ENCODE results near the gene SORD. TPM values are rescaled to one million over a fixed set of nuclear protein-coding genes. Genes with fewer than 3 reads are reported as not detected.
"Not testable (repeated sequence)": the region's sequence is repeated elsewhere in the genome, so short reads cannot be mapped to it uniquely, and the experiment has no call there.

The SORD gene
- total RNA-seq, 1 donor from 2014 or later = 3.6 TPM

DNA sequence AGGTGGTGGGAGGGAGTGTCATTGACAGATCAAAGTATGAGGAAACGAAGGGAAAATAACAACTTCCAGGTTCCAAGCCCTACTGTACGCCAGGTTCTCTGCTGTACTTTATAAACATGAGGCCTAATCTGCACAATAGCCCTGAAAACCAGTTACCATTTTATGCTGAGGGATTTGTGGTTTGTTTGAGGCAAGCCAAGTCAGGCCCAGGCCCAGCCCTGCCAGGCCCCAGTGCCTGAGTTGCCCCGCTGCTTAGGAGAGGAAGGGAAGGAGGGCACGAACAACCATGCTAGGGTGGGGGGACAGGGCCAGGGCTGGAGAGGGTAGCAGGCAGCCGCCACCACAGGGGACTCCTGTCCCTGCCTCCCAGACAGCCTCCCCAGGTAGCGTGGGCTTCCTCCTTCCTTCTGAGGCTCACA, 47.0 kb downstream of the SORD start:
- not testable (repeated sequence) for DNase-seq

DNA sequence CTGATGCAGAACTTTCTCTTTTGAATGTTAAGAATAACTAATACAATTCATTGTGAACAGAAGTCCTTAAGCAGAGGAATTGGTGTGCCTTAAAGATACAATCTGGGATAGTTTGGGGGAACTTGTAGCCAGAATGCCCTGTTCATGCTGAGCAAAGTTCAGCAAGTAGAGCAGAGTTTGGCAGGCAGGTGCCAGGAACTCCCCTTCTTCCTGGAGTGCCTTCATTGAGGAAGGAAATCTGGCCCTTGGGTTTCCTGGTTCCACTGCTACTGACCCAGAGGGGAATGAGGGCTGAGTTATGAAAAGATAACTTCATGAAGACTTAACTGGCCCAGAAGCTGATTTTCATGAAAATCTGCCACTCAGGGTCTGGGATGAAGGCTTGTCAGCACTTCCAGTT, 50.6 kb downstream of the SORD start:
- DNase-seq = not testable (repeated sequence)

- not testable (repeated sequence) for DNase-seq
Observed at GRCh38 chr15:45075440-45076320, 52.7 kb downstream of the SORD start.

DNA sequence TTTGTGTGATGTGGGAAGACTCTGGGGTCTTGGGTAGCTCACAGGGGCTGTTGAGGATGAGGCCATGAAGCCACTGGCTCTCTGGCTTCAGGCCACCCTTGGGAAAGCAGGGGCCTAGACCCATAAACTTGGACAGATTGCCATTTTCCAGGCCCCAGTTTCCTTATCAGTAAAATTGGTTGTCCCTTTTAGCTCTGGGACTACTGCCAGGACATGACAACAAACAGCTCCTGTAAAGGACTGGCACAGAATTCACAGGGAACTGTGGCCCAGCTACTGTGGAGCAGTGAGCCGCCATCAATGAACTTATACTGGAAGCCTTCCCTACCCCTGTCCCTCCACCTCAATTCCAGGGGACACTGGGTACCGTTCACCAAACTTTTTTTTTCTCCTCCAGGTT, 54.4 kb downstream of the SORD start:
- DNase-seq = peak; percentile 7

DNA sequence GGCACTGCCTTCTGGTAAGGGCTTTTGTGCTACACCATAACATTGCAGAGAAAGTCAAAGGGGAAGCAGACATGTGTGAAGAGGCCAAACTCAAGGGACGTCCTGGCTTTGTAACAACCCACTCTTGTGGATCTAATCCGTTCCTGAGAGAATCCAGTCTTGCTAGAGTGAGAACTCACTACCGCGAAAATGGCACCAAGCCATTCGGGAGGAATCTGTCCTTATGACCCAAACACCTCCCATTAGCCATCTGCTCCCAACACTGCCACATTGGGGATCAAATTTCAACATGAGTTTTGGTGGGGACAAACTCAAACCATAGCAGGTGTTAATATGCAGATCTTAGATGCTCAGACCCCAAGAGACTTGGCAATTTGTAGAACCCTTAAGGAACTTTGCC, 56.2 kb downstream of the SORD start:
- DNase-seq = not testable (repeated sequence)

- not testable (repeated sequence) for DNase-seq
Observed at GRCh38 chr15:45079628-45080246, 56.7 kb downstream of the SORD start.

DNA sequence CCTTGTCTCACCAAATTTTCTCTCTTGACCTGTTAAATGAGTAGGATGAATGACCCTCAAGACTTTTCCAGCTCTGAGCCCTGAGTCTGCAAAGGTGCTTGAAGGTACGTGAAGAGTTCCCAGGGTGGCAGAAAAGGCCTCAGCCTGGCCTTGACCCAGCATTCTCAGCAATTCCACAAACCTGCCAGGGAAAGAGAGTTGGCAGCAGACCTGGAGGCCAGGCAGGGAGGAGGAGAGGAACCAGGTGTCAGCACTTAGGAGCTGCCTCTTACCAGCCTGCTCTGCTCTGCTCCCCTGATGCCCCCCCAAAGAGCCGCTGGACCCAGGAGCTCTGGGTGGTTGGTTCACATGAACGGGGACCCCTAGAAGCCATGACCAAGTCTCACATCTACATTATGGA, 57.6 kb downstream of the SORD start:
- not testable (repeated sequence) for DNase-seq

DNA sequence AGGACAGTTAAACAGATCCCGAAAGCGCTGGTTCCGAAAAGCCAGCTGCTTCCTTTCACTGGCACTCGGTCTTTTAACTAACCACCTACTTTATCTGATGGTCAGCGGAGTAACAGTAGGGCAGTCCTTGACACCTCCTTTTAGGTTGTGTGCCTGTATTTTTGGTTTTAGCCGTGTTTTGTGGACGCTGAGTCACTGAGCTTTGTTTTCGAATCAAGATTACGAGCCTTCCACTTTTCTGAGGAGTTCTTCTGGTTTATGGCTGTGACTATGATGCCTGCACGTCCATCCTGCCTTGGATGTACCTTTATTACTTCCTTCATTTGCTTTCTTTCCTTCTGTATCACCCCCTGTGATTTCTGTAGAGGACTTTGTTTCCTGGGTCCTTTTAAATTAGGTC, 59.4 kb downstream of the SORD start:
- not testable (repeated sequence) for DNase-seq

- DNase-seq = no peak
Observed at GRCh38 chr15:45083223-45083622, 60.2 kb downstream of the SORD start.

GRCh38 chr15:45084163-45084562, 61.2 kb downstream of the SORD start:
- DNase-seq = no peak

DNA sequence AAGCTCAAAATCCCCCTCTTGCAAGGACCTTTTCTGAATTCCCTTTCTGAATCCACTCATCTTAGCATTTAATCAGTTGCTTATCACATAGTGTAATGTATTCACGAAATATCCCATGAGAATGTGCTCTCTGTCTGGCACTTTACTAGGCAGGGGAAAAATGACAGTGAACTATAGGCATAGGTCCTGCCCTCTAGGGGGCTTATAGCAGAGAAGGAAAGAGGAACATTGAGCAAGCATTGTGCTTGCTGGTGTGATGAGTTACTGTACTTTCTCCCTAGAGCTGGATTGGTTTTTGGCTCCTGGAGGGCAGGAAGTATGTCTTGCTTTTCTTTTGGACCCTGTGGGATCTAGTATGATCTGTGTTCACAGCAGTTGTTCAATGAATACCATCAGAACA, 64.5 kb downstream of the SORD start:
- DNase-seq = no peak

DNA sequence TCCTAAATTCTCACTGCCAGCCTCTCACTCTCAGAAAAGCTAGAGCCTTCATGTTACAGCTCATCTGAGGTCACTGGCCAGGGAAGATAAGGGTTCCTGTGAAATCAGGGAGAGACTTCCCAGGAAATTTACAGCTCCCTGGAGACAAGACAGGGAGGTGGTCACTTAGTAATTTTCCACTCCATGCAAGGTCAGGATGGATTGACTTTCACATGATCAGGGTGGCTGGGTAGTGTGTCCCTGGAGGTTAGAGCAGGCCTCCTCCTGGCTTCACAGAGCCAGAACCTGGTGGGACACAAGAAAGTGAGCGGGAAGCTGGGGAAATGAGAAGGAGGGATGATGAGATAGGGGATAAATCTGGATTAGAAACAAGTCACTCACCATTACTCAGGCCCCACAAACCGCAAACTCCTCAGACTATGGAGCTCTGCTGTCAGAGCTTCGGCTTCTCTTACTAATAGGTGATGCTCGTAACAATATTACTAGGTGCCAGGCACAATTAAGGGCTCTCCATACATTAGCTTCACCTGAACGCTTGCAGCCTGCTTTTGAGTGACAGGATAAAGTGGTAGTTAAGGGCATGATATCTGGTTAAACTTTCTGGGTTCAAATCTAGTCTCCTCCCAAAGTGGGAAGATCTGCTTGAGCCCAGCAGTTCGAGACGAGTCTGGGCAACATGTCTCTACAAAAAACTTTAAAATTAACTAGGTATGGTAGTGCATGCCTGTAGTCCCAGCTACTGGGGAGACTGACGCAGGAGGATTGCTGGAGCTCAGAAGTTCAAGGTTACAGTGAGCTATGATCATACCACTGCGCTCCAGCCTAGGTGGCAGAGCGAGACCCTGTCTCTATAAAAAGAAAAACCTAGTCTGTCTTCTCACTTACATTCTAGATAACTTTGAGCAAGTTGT, 66.1 kb downstream of the SORD start:
- no peak for DNase-seq

DNA sequence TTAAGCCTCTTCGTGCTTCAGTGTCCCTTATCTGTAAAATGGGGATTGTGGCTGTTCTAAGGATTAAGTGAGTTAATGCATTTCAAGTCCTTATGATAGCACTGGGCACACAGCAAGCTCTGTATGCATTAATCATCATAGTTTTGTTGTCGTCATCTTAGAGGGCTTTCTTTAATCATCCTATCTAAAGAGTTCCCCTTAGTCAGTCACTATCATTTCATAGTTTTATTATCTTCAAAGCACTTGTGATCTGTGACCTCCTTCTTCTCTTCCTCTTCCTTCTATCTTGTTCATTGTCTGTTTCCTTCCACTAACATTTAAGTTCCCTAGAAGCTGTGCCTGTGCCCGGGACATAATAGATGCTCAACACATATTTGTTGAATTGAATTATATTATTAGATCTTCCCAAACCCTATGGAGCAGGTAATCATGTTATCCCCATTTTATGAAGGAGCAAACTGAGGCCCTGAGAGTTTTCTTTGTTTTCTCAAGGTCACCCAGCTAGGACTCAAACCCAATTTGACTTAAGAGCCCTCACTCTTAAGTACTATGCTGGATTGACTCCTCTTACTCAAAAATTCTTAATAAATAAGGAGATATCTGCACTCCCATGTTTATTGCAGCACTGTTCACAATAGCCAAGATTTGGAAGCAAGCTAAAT, 66.8 kb downstream of the SORD start:
- no peak for DNase-seq

DNA sequence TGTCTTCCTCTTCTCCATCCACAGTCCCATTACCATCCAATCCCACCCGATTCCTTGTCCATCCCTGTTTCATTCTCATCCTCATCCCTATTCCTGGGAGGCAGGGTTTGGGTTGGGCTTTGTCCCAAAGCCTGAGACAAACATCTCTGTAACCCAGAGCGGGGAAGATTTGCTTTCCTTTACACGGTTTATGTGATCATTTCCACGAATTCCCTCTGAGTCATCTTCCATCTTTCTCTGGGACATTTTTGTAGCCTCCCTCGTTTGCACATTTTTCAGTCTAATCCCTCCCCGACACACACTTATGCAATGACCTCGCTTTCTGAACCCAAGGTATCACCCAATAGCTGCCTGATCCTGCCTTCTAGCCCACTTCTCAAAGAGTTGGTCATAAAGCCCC, 68.2 kb downstream of the SORD start:
- DNase-seq = no peak

DNA sequence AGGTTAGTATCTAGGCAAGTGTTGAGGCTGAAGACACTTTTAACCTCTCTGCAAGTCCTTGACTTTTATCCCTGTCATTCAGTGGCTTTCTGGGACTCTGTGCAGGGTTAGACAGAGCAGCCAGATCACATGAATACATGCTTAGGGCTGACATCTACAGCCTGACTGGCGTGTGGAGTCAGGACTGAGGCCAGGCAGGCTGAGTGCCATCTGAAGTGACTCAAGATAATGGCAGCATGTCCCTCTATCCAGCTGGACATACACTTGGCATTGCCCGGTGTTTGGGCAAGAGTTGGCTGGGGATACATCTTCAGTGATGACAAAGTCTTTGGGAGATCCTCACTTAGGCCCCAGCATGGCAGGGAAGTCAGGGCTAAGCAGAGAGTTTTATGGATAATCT, 68.6 kb downstream of the SORD start:
- no peak for DNase-seq

GRCh38 chr15:45093013-45093412, 70.0 kb downstream of the SORD start:
- DNase-seq = no peak

DNA sequence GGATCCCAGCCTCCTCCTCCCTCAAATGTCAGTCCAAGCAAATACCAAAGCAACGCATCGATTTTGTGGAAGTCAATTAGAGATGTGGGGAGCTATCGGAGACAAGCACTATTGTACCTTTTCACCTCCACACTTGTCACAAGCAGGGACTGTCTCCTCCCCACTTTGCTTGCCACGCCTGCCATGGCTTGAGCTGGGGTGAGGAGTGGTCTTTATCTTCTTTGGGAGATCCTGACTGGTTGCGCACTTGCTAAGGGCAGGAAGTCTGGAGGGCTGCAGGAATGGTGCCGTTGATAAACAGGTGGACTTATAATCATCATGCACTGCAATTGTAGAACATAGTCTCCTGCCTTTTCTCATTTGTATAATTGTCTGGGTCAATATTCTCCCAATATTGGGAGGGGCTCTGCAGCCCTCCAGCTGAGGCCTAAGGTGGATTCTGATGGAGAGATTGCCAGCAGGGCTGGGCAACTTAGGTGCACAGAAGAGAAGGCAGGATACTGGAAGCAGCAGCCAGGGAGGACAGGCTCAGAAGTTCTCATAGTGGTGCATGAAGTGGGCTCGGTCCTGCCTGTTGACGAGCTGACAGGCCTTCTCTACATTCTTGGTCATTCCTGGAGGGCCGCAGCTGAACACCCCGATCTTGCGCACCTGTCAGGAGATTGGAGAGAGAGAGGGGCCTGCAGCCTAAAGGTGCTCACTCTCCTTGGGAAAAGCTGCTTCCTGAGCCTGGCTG, 70.8 kb downstream of the SORD start:
- no peak for DNase-seq

GRCh38 chr15:45094358-45094730, 71.3 kb downstream of the SORD start:
- no peak for DNase-seq

DNA sequence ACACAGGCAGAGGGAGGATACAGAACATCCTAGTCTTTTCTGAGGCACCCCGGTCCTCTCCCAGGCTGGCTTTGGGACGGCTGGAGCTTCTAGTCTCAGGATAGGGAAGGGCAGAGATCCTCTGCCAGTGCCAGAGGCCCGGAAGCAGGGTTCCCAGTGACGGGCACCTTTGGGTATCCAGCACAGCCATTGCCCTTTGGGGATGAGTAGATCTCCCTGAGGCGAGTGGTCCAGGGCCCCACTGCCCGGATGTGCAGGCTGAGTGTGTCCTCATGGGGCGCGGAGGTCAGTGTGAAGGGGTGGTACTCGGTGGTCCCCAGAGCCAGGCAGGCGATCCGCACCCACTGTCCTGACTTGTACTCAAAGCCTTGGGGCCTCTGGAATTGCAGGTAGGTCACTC, 72.7 kb downstream of the SORD start:
- DNase-seq = no peak

DNA sequence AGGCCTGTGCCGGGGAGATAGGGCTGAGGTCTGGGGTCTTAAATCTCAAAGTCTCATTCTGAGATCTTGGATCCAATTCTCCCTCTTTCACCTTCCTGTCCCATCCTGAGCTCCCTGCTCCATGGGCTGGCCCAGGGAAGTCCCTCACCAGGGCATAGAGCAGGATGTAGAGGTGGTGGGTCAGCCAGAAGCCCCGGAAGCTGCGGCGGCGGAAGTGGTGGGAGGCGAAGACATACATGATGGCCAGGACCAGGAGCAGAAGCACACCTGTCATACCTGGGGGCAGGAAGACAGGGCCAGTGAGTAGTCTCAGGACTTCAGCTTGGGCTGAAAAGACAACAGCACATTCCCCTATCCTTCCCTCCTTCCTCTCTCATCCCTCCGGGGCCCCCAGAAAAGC, 74.5 kb downstream of the SORD start:
- no peak for DNase-seq

- no peak for DNase-seq
Observed at GRCh38 chr15:45099549-45100165, 76.7 kb downstream of the SORD start.
